SU-DHL-6 (cell line): Measurements from ENCODE around the gene PROCR.

Experiments
- H2AFZ ChIP-seq: fragments of 200-600 bp; sonication (generic); 2 replicates; pipeline ENCODE4 v1.6.1; 2014; ENCODE audit warnings: low read depth, mild to moderate bottlenecking, moderate library complexity, mixed read lengths, antibody characterized with exemption, low read length; ENCODE audit not compliant: severe bottlenecking
- H3F3A ChIP-seq: fragments of 200-600 bp; shearing (Covaris generic); 2 replicates; pipeline ENCODE4 v1.6.0; 2016; ENCODE audit warnings: antibody characterized with exemption, mild to moderate bottlenecking; ENCODE audit not compliant: insufficient read depth
- H3K27ac ChIP-seq: fragments of 200-600 bp; sonication (generic); 2 replicates; pipeline ENCODE4 v1.5.1; 2016; ENCODE audit warnings: low read depth, mild to moderate bottlenecking, low read length, moderate library complexity, mixed read lengths
- H3K27me3 ChIP-seq: fragments of 200-600 bp; sonication (generic), shearing (Covaris generic); 2 replicates; pipeline ENCODE4 v1.6.0; 2014; ENCODE audit warnings: mild to moderate bottlenecking, low read length
- H3K36me3 ChIP-seq: fragments of 200-600 bp; sonication (generic); 2 replicates; pipeline ENCODE4 v1.6.1; 2014; ENCODE audit warnings: mild to moderate bottlenecking, low read length, mixed read lengths
- H3K4me2 ChIP-seq: fragments of 300-600, 200-600 bp; shearing (Covaris generic), sonication (generic); 2 replicates; pipeline ENCODE4 v1.6.0; 2014; ENCODE audit warnings: low read length, low read depth, mild to moderate bottlenecking; ENCODE audit not compliant: poor library complexity, severe bottlenecking
- H3K4me3 ChIP-seq: fragments of 200-600 bp; sonication (generic); 2 replicates; pipeline ENCODE4 v1.5.1; 2014; ENCODE audit warnings: antibody characterized with exemption, low read length, mild to moderate bottlenecking, mixed read lengths; ENCODE audit not compliant: insufficient read depth, poor library complexity, severe bottlenecking
- H3K79me2 ChIP-seq: fragments of 200-600 bp; sonication (generic); 2 replicates; pipeline ENCODE4 v1.6.1; 2014; ENCODE audit warnings: mild to moderate bottlenecking, low read length, moderate library complexity; ENCODE audit not compliant: insufficient read depth
- H3K9ac ChIP-seq: fragments of 200-600 bp; sonication (generic); 2 replicates; pipeline ENCODE4 v1.7.0; 2014; ENCODE audit warnings: mild to moderate bottlenecking, low read length
- H3K9me2 ChIP-seq: fragments of 200-600 bp; sonication (generic); replicated peaks from 2 replicates; pipeline ENCODE4 v1.6.1; 2014; ENCODE audit warnings: low read length; ENCODE audit not compliant: insufficient read depth
- H3K9me3 ChIP-seq: fragments of 200-600 bp; sonication (generic); 2 replicates; pipeline ENCODE4 v1.6.1; 2014; ENCODE audit warnings: low read length, mixed read lengths; ENCODE audit not compliant: insufficient read depth
- H4K20me1 ChIP-seq: fragments of 200-600 bp; sonication (generic); 2 replicates; pipeline ENCODE4 v1.6.1; 2014; ENCODE audit warnings: low read depth, mild to moderate bottlenecking, antibody characterized with exemption, low read length, moderate library complexity, mixed read lengths
- CTCF ChIP-seq: fragments of 200-600 bp; sonication (generic); IDR thresholded peaks from one replicate; pipeline ENCODE4 v1.5.1; 2017; ENCODE audit warnings: antibody characterized with exemption, mild to moderate bottlenecking, low read length, moderate library complexity; ENCODE audit not compliant: insufficient read depth, poor library complexity, severe bottlenecking
- EZH2phosphoT487 ChIP-seq: fragments of 200-600 bp; sonication (generic), shearing (Covaris generic); conservative IDR thresholded peaks from 2 replicates; pipeline ENCODE4 v1.6.1; 2018; ENCODE audit warnings: mild to moderate bottlenecking, antibody characterized with exemption, low read length, moderate library complexity, mixed read lengths

Gene PROCR

GRCh38 chr20:35172434-35172806, 548 bp downstream of the PROCR start:
- H3K27ac ChIP-seq = no peak overlapping the region
- H3K27me3 ChIP-seq = no peaks in the 10 kb centered on the region
- no peak overlapping the region for H3K9ac ChIP-seq
- no peaks in the 10 kb centered on the region for H3K9me2 ChIP-seq
- no peak overlapping the region for H3K4me2 ChIP-seq
- TF ChIP-seq CTCF = no peak
- no peak for TF ChIP-seq EZH2phosphoT487
- no peaks in the 10 kb centered on the region for H3K79me2 ChIP-seq
- H4K20me1 ChIP-seq = no peaks in the 10 kb centered on the region
- H3K9me3 ChIP-seq = no peaks in the 10 kb centered on the region
- no peak overlapping the region for H2AFZ ChIP-seq
- no peak overlapping the region for H3K4me3 ChIP-seq
- H3K36me3 ChIP-seq = no peaks in the 10 kb centered on the region
- H3F3A ChIP-seq = no peaks in the 10 kb centered on the region

- no peak overlapping the region for H3K4me2 ChIP-seq
Measured at GRCh38 chr20:35173576-35174192, 1.8 kb downstream of the PROCR start.

GRCh38 chr20:35174458-35175216, 2.8 kb downstream of the PROCR start:
- H3K27ac ChIP-seq = no peak overlapping the region
- no peak overlapping the region for H3K4me2 ChIP-seq
- no peaks in the 10 kb centered on the region for H3K79me2 ChIP-seq
- no peaks in the 10 kb centered on the region for H3K9me2 ChIP-seq
- H3K36me3 ChIP-seq = no peaks in the 10 kb centered on the region
- no peak overlapping the region for H2AFZ ChIP-seq
- H3K4me3 ChIP-seq = no peak overlapping the region
- H4K20me1 ChIP-seq = no peaks in the 10 kb centered on the region
- H3F3A ChIP-seq = no peaks in the 10 kb centered on the region
- H3K9me3 ChIP-seq = no peaks in the 10 kb centered on the region
- TF ChIP-seq CTCF = no peak
- no peak for TF ChIP-seq EZH2phosphoT487
- no peaks in the 10 kb centered on the region for H3K27me3 ChIP-seq
- no peak overlapping the region for H3K9ac ChIP-seq

More at GRCh38 chr20:35173576-35174192, 1.8 kb downstream of the PROCR start:
- Histone ChIP-seq H3K4me3 (no peak overlapping the region), H3K27ac (no peak overlapping the region), H3K9ac (no peak overlapping the region), H4K20me1 (no peaks in the 10 kb centered on the region), H3K27me3 (no peaks in the 10 kb centered on the region), H3K36me3 (no peaks in the 10 kb centered on the region), H2AFZ (no peak overlapping the region), H3K9me2 (no peaks in the 10 kb centered on the region), H3F3A (no peaks in the 10 kb centered on the region), H3K9me3 (no peaks in the 10 kb centered on the region), H3K79me2 (no peaks in the 10 kb centered on the region)
- TF ChIP-seq CTCF = no peak
- TF ChIP-seq EZH2phosphoT487 = no peak
